GM19193 (cell line): ENCODE data around the gene RAC2.

ENCODE experiments used
- POLR2A ChIP-seq: IDR thresholded peaks from 4 replicates; pipeline ENCODE4 v1.6.1; 2011; ENCODE audit not compliant: insufficient read depth, insufficient read length; ENCODE audit errors: extremely low read depth

RAC2 gene

DNA sequence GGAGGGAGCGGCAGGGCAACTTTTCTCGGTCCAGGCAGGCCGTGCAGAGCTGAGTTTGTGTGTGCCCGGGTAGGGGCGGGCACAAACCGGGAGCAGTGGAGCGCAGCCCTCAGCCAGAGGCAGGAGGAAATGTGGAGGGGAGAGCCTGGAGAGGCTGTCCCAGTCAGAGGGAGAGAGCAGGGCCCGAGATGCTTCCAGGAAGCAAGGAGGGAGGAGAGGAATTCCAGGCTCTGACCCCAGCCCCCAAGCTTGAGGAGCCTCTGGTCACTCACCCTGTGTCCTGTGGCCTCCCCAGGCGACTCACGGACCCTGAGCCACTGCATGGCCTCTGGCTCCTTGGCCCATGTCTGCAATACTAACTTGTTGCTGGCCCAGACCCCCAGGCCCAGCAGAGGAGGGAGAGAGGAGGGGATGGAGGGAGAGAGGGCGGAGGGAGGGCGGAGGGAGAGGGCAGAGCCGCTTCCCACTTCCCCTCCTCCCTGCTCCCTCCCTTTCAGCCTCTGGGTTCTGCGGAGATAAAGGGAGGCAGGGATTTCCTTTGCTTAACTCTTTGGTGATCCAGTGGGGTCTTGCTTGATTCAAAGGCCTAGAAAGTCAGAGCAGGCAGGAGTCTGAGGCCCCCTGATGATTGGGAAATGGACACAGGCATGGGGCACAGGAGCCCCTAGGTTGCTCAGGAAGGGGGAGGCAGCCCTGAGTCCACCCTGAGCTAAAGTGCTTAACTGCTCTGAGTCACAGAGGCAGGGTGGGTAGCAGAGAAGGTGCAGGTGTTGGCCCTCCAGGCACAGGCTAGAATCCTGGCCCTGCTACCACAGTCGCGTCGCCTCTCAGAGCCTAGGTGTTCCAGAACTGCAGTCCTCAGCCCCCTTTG, 55.9 kb downstream of the RAC2 start, which contains the start of gene C1QTNF6:
C1QTNF6 (minus strand) TSS at position 357 of the 871 bp plus-strand sequence; CDS start at position 323, 34 bp downstream.
- no peak for TF ChIP-seq POLR2A

DNA sequence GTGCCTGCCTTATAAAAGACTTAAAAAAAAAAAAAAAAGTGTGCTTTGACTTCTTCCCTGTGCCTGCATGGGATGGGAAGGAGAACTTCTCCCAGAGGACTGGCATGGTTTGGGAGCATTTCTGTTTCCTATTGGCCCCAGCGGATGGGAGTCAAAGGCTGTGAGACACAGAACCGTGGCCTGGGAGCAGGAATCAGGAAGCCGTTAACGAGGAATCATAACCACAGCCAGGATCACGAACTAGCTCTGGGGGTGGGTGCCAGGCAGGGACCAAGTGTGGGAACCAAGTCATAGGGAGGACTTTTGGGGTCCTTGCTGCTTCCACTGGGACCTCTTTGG, 56.5 kb downstream of the RAC2 start:
- no peak for TF ChIP-seq POLR2A

DNA sequence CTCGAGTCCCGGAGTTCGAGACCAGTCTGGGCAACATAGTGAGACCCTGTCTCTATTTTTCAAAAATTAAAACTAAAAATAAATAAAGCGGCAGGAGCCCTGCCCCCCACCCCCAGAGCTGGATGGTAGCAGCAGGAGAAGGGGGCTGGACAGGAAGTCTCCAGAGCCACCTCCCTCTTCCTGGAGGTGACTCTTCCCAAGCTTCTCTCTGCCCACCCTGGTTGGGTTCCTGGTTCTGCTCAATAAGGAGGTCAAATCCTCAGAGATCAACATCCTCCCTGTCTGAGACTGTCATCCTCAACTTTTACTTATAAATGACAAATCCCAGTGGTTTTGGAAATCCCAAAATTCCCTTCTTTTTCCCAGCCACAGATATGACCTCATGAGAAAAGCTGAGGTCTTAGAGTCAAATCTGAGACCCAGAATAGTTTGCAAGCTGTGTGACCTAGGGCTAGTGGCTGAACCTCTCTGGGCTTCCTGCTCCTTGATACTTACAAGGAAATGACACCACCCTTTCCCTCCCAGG, 57.0 kb downstream of the RAC2 start:
- no peak for TF ChIP-seq POLR2A

DNA sequence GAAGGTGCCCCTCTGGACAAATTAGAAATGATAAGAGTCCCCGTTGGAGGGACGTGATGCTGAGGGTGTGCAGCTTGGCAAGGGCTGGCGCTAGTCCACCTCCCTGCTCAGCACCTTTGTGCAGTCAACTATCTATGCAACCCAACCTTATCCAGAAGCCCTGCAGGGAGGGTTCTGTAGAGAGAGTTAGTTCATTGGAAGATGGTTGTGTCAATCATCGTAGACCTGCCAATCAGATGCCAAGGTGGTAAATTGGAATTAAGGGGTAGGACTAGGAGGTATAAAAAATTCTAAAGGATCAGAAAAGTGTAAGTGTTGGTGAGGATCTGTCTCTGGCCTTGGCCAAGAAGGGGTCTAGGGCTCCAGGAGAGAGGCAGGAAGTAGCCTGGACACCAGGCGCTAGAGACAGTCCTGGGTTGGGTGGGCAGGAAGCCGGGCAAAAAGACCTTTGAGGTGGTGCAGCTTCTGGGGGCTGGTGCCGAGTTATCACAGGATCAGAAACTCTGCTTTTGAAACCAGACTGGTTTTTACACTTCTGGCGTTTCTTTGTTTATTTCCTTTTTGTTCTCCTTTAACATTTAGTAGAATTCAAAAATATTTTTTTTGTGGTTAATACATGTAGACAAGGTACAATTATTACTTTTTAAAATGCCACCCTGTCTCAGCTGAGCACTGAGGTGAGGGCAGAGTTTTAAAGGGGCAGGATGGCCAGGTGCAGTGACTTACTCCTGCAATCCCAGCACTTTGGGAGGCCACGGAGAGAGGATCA, 57.7 kb downstream of the RAC2 start:
- no peak for TF ChIP-seq POLR2A

DNA sequence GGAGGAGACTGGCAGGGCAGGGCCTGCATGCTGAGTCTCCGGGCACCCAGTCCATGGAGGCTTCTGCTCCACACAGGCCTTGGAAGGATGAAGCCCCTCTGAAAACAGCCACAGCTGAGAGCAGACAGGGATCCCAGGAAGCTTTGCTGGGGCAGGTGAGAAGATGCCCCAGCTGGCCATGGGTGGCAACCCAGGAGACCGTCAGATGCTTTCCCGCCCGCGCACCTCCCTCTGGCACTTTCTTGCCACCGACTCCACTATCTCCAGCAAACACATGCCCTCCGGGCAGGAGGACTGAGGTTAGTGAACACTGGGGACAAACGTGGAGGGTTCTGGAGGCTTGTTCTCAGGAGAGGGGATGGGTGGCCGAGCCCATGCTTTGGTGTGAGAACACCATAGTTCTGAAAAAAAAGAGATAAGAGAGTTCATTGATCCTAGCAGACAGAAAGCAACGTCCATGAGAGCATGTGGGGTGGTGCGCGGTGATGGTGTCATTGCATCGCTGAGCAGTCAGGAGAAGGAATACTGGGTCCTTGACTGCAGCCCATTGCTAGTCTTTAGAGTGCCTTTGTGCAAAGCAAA, 58.3 kb downstream of the RAC2 start:
- TF ChIP-seq POLR2A: no peak

DNA sequence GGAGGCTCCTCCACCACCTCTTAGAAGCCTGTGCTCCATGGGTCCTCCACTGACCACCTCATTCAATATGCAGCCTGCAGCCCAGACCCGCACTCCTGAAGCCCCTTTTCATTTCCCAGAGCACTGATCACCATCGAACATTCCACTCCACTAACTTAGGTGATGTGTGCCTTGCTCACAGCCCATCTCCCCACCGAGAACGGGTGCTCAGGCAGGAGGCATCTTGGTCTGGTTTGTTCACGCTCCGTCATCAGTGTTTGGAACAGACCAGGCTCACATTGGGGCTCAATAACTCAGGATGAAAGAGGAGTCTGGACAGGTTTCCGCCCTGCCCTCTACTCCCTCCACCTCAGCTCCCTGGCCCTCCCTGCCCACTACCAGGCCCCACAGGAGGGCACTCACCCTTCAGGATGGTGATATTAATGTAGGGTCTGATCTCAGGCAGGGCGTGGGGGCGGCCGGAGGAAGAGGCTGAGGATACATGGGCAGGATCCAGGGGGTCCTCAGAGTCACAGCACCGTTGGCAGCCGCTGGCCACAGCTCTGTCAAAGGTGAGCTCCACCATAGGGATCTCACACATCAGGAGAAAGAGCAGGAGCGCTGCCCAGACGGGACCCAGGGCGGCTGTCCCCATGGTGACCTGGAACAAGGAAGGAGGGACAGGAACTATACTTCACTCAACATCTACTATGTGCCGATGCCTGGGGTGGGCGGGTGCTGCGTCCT, 59.1 kb downstream of the RAC2 start:
- TF ChIP-seq POLR2A: no peak

DNA sequence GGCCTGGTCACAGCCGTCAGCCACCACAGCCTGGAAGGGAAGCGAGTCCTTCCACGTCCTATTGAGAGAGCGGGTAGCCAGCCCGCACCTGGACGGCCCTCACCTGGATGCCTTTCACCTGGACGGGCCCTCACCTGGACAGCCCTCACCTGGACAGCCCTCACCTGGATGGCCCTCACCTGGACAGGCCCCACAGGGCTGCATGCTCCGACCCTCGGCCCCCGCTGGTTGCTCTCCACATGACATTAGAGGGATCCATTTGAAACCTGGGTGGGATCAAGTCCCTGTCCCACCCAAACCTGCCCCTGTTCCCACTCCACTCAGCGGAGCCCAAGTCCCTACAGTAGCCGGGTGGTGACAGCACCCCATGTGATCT, 59.7 kb downstream of the RAC2 start:
- TF ChIP-seq POLR2A: no peak

DNA sequence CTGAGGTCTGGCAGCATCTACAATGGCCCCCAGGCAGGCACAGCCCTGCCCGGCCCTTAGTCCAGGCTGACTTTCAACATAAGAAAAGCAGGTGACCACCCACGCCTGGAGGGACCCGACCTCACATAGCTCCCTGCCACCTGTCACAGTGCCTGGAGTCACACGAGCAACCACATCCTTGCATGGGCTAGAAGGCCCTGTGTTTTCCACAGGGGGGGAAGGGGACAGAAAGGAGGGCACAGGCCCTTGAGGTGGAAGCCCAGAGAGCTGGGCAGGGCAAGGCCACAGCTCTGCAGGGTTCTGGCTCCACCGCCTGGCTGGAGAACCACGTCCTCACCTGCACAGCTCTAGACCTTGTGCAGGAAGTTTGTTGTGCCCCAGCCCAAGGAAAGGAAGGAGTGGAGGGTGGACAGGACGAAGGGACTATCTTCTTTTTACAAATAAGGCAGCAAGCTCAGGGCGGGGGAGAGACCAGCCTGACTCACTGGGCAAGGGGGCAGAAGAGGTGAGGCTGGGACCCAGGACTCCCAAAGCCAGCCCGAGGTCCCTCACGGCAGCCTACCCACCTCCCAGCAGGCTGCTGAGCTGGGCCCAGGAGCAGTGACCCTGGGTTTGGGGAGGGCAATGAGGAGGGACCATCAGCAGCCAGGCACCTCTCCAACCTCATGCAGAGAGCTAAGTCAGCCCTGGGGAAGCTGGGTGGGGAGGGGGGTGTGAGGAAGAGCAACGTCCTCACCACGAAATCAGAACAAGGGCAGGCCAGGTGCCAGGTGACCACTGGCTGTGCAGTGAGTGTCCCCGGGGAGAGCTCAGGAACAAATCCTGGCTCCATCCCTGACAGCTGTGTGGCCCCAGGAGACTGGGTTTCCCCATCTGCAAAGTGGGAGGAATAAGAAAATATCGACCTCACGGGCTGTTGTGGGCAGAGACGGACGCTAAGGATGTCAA, 60.4 kb downstream of the RAC2 start:
- TF ChIP-seq POLR2A: no peak

DNA sequence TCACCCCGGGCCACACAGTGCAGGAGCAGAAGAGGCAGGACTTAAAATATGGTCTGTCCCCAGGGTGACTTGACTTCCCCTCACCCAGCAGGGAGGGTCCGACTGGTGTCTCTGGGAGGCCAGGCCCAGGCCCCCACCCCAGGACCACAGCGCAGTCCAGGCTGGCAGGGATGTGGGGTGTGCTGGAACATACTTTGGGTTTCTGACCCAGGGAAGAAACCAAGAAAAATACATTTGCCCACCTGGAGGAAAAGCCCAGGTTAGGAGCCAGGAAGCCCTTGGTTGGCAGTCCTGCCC, 61.2 kb downstream of the RAC2 start:
- TF ChIP-seq POLR2A: no peak

DNA sequence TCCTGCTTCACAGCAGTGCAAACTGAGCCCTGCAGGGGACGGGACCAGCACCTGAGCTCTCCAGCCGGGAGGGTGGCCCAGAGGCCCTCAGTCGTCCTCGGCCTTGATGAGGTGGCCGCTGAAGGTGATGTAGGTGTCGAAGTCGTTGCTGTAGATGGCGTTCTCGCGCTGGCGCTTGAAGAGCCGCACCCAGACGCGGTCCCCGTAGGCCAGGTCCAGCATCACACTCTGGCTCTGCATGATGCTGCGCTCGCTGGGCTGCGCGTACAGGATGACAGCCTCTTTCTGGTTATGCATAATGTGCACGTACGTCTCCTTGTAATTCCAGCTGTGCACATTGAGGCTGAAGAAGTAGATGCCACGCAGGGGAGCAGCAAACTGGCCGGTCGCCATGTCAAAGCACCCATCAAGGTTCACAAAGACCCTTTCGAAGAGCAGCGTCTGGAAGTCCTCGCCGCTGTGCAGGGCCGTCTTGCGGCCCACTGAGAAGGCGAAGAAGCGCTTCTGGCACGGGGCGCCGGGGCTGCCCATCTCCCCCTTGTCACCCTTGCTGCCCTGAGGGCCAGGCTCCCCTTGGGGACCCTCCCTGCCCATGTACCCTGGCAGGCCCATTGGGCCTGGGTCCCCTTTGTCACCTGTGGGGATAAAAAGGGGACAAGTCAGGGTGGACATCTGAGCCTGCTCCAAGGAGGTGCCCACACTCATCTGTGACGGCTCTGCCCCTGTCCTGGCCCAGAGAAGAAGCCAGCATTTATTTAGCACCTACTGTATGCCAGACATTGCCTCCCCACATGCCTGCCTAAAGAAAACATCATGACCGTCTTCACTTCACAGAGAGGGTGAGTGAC, 61.7 kb downstream of the RAC2 start:
- no peak for TF ChIP-seq POLR2A

DNA sequence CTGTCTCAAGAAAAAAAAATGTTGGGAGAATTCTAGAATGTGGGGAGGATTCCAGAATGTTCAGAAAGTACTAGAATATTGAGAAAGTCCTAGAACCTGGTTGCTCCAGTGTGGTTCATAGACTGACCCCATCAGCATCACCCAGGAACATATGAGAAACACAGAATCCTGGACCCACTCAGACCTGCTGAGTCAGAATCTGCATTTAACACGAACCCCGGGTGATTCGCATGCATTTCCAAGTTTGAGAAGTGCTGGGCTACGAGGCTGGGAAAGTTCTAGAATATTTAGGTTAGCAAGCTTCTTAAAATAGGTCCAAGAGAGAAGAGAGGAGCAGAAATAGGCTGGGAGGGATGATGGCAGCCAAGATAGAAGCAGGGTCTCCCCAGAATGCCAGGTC, 62.4 kb downstream of the RAC2 start:
- no peak for TF ChIP-seq POLR2A

DNA sequence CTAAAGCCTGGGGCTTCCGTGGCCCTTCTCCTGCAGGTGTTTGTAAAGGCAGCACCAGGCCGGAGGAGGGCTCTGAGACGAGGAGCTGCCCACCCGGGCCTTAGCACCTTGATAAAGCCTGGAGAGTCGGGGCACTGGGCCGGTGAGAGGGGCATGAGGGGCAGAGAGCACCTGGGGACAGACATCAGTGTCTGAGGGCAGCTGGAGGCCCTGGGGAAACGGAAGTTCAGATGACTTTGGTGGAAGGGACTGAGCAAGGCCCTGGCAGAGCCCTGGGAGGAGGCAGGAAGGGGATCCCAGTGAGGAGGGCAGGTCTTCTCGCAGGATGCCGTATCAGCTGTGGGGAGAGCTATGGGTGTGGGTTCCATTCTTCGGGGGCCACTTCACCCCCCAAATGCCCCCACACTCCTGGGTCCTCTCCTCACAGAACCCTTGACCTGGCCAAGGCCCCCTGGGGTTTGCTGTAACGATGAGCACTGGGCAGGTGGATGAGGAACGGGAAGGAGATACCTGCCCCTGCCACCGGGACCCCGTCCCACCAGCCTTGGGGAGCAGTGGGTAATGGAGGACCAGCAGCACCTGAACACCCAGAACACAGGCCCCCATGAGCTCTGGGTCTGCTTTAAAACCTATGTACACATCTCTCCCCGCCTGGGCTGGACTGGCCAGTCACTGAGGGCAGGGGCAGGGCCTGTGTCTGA, 63.4 kb downstream of the RAC2 start:
- TF ChIP-seq POLR2A: no peak
